Measurements from ENCODE around the gene KAT2B. TPM values are rescaled to one million over a fixed set of nuclear protein-coding genes. Genes with fewer than 3 reads are reported as not detected.

KAT2B gene
- total RNA-seq, 1 experiment from 2014 or later: 3.7 TPM

- intact Hi-C loops (cut with micrococcal nuclease): no loop called here
- no peak for TF ChIP-seq SIN3A (IDR thresholded peaks at IDR 0.05; ENCODE audit: low read depth)
- CTCF ChIA-PET: no interaction called here
Observed at GRCh38 chr3:20125897-20126296, 85.7 kb downstream of the KAT2B start.

DNA sequence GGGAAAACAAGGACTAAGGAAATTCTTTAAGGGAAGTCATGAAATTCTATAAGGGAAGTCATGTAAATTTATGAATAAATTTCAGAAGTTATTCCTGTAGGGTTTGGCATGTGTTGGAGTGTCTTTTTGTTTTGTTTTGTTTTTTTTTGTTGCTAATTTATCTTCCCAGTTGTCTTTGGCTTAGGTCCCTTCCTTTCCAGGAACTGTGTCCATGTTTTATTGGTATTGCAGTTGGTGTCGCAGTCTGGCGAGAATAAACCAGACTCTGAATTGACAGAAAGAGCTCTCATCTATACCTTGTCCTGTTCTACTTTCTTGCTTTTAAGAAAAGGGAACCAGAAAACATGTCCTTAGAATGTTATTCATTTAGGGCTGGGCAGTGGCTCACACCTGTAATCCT lies 88.1 kb downstream of the KAT2B start:
- ATAC-seq: no peak
- TF ChIP-seq RAD21 (IDR thresholded peaks at IDR 0.05; ENCODE audit: low read depth): no peak

More at GRCh38 chr3:20125897-20126296, 85.7 kb downstream of the KAT2B start:
- H3K27ac ChIP-seq (ENCODE audit: low read depth, low read length): no peak overlapping the region
- no peaks in the 10 kb centered on the region for H3K9me2 ChIP-seq (ENCODE audit: insufficient read depth)
- no peaks in the 10 kb centered on the region for H4K20me1 ChIP-seq (ENCODE audit: insufficient read depth)
- ChIA-PET POLR2A (no interaction called here), RAD21 (ENCODE audit: low non-redundant PET in 1 of 2, low total read pairs in 2 of 2, uncharacterized antibody in 2 of 2, unreplicated experiment in 2 of 2) (no interaction called here)
- H3K4me3 ChIP-seq (replicated peaks in 1 of 2; ENCODE audit: low read depth in 1 of 2, low read length in 2 of 2): no peak overlapping the region
- H2AFZ ChIP-seq (ENCODE audit: low read depth, low read length, poor library complexity, severe bottlenecking): no peak overlapping the region
- no peak overlapping the region for H3K4me2 ChIP-seq (ENCODE audit: low read length)
- DNase-seq (ENCODE audit: low read depth, low spot score) (no peak), ATAC-seq (no peak)
- no peaks in the 10 kb centered on the region for H3K27me3 ChIP-seq (ENCODE audit: insufficient read depth, low read length)
- no peaks in the 10 kb centered on the region for H3K79me2 ChIP-seq (ENCODE audit: insufficient read depth, low read length)
- no peaks in the 10 kb centered on the region for H3K36me3 ChIP-seq (ENCODE audit: control insufficient read depth in 1 of 2, insufficient read depth in 2 of 2, low read length in 2 of 2)
- H3K4me1 ChIP-seq (ENCODE audit: control insufficient read depth in 1 of 2, insufficient read depth in 2 of 2, low read length in 2 of 2): no peaks in the 10 kb centered on the region
- H3K9ac ChIP-seq (ENCODE audit: low read length): no peak overlapping the region
- no peaks in the 10 kb centered on the region for H3K9me3 ChIP-seq (ENCODE audit: control insufficient read depth in 1 of 2, insufficient read depth in 1 of 2, low read depth in 1 of 2, low read length in 2 of 2)
- no TSS peak for BruUV-seq (replicated peaks)

GRCh38 chr3:20130106-20130505 lies 89.9 kb downstream of the KAT2B start:
- Histone ChIP-seq H3K79me2 (ENCODE audit: insufficient read depth, low read length) (no peaks in the 10 kb centered on the region), H3K9ac (ENCODE audit: low read length) (no peak overlapping the region), H3K9me3 (ENCODE audit: control insufficient read depth in 1 of 2, insufficient read depth in 1 of 2, low read depth in 1 of 2, low read length in 2 of 2) (no peaks in the 10 kb centered on the region), H3K27me3 (ENCODE audit: insufficient read depth, low read length) (no peaks in the 10 kb centered on the region), H3K36me3 (ENCODE audit: control insufficient read depth in 1 of 2, insufficient read depth in 2 of 2, low read length in 2 of 2) (no peaks in the 10 kb centered on the region), H4K20me1 (ENCODE audit: insufficient read depth) (no peaks in the 10 kb centered on the region), H3K4me3 (replicated peaks in 1 of 2; ENCODE audit: low read depth in 1 of 2, low read length in 2 of 2) (no peak overlapping the region), H3K4me1 (ENCODE audit: control insufficient read depth in 1 of 2, insufficient read depth in 2 of 2, low read length in 2 of 2) (no peaks in the 10 kb centered on the region), H3K9me2 (ENCODE audit: insufficient read depth) (no peaks in the 10 kb centered on the region), H2AFZ (ENCODE audit: low read depth, low read length, poor library complexity, severe bottlenecking) (no peak overlapping the region), H3K4me2 (ENCODE audit: low read length) (no peak overlapping the region), H3K27ac (ENCODE audit: low read depth, low read length) (no peak overlapping the region)
- POLR2A ChIA-PET: no interaction called here
- ATAC-seq: no peak
- TF ChIP-seq ZBTB33 (IDR thresholded peaks at IDR 0.05; ENCODE audit: extremely low read depth, insufficient replicate concordance, low read length): no peak
- TF ChIP-seq RAD21 (IDR thresholded peaks at IDR 0.05; ENCODE audit: low read depth): peak; percentile 45
- TF ChIP-seq POLR2A (IDR thresholded peaks at IDR 0.05; ENCODE audit: borderline replicate concordance, extremely low read depth, insufficient read depth, insufficient read length): no peak
- TF ChIP-seq, protein P1, sequence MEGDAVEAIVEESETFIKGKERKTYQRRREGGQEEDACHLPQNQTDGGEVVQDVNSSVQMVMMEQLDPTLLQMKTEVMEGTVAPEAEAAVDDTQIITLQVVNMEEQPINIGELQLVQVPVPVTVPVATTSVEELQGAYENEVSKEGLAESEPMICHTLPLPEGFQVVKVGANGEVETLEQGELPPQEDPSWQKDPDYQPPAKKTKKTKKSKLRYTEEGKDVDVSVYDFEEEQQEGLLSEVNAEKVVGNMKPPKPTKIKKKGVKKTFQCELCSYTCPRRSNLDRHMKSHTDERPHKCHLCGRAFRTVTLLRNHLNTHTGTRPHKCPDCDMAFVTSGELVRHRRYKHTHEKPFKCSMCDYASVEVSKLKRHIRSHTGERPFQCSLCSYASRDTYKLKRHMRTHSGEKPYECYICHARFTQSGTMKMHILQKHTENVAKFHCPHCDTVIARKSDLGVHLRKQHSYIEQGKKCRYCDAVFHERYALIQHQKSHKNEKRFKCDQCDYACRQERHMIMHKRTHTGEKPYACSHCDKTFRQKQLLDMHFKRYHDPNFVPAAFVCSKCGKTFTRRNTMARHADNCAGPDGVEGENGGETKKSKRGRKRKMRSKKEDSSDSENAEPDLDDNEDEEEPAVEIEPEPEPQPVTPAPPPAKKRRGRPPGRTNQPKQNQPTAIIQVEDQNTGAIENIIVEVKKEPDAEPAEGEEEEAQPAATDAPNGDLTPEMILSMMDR (IDR thresholded peaks at IDR 0.05 in 2 of 3, conservative IDR thresholded peaks at IDR 0.05 in 1 of 3; ENCODE audit: borderline replicate concordance in 1 of 3, insufficient read depth in 1 of 3, low read depth in 2 of 3, low read length in 2 of 3): peak in 1 of 3 experiments; percentile 23; a peak in 1 of 6 replicates
- no peak for DNase-seq (ENCODE audit: low read depth, low spot score)
- CTCF ChIA-PET: no interaction called here
- BruUV-seq (replicated peaks): no TSS peak
- intact Hi-C loops (cut with micrococcal nuclease): no loop called here
- RAD21 ChIA-PET (ENCODE audit: low non-redundant PET in 1 of 2, low total read pairs in 2 of 2, uncharacterized antibody in 2 of 2, unreplicated experiment in 2 of 2): no interaction called here

More for the DNA sequence above, 88.1 kb downstream of the KAT2B start:
- no peaks in the 10 kb centered on the region for H4K20me1 ChIP-seq (ENCODE audit: insufficient read depth)
- ChIA-PET POLR2A (no interaction called here), CTCF (no interaction called here), RAD21 (ENCODE audit: low non-redundant PET in 1 of 2, low total read pairs in 2 of 2, uncharacterized antibody in 2 of 2, unreplicated experiment in 2 of 2) (no interaction called here)
- no peaks in the 10 kb centered on the region for H3K36me3 ChIP-seq (ENCODE audit: control insufficient read depth in 1 of 2, insufficient read depth in 2 of 2, low read length in 2 of 2)
- DNase-seq (ENCODE audit: low read depth, low spot score): no peak
- intact Hi-C loops (cut with micrococcal nuclease): no loop called here
- BruUV-seq (replicated peaks): no TSS peak
- no peak overlapping the region for H3K4me2 ChIP-seq (ENCODE audit: low read length)
- no peaks in the 10 kb centered on the region for H3K4me1 ChIP-seq (ENCODE audit: control insufficient read depth in 1 of 2, insufficient read depth in 2 of 2, low read length in 2 of 2)
- no peak overlapping the region for H3K9ac ChIP-seq (ENCODE audit: low read length)
- H3K27ac ChIP-seq (ENCODE audit: low read depth, low read length): no peak overlapping the region
- H3K9me3 ChIP-seq (ENCODE audit: control insufficient read depth in 1 of 2, insufficient read depth in 1 of 2, low read depth in 1 of 2, low read length in 2 of 2): no peaks in the 10 kb centered on the region
- no peak overlapping the region for H2AFZ ChIP-seq (ENCODE audit: low read depth, low read length, poor library complexity, severe bottlenecking)
- no peaks in the 10 kb centered on the region for H3K27me3 ChIP-seq (ENCODE audit: insufficient read depth, low read length)
- no peak overlapping the region for H3K4me3 ChIP-seq (replicated peaks in 1 of 2; ENCODE audit: low read depth in 1 of 2, low read length in 2 of 2)
- H3K79me2 ChIP-seq (ENCODE audit: insufficient read depth, low read length): no peaks in the 10 kb centered on the region
- H3K9me2 ChIP-seq (ENCODE audit: insufficient read depth): no peaks in the 10 kb centered on the region
